ENCODE results near the gene WNT3A. TPM values are rescaled to one million over a fixed set of nuclear protein-coding genes. Genes with fewer than 3 reads are reported as not detected.

WNT3A gene
- total and polyA plus RNA-seq, 9 of the 15 experiments (the other 6 are each of a cell fraction or from before 2014, with no cell fraction given), result not detected

DNA sequence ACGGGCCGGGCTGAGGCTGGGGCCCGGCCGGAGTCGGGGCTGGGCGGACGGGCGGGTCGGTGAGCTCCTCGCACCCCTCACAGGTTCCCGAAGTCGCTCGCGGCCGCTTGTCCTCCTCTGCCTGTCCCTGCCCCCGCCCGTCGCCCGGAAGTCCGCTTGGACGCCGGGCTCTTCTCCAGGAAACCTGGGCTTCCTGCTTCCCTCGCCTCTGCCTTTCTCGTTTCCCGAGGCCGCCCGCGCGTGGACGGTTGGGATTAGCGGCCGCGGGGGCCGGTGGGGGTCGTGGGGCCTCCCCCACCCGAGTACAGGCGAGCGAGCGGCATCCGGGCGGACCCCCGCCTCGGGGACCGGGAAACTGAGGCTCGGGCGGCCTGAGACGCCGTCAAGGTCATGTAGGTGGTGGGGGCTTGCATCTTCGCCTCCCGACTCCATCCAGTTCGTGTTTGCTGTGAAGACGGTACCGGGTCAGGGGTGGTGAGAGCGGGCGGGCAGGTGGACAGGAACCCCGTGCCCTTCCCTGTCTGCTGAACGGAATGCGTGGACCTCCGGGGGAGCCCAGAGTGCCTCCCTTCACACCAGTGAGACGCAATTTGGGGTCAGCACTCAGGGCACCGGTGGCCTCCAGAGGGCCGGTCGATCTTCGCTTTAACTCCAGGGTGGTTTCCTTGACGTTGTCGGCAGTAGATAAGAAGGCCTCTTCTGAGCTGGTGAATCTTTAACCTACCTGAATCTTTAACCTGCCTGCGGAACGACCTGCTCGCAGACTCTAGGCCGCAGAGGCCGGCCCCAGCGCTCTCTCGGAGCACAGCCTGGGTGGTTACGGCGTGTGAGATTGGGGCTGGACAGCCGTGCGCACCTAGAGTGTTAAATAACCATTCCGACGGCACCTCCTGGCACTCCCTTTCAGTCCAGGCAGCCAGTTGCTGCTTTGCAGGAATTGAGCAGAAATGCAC is 76.4 kb downstream of the WNT3A start (continued):
- TF ChIP-seq, protein P1, sequence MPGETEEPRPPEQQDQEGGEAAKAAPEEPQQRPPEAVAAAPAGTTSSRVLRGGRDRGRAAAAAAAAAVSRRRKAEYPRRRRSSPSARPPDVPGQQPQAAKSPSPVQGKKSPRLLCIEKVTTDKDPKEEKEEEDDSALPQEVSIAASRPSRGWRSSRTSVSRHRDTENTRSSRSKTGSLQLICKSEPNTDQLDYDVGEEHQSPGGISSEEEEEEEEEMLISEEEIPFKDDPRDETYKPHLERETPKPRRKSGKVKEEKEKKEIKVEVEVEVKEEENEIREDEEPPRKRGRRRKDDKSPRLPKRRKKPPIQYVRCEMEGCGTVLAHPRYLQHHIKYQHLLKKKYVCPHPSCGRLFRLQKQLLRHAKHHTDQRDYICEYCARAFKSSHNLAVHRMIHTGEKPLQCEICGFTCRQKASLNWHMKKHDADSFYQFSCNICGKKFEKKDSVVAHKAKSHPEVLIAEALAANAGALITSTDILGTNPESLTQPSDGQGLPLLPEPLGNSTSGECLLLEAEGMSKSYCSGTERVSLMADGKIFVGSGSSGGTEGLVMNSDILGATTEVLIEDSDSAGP (CRISPR knock-in tag; IDR thresholded peaks at IDR 0.05), result peak; percentile 26; the same call in 1 of the 2 replicates
- TF ChIP-seq ARID2 (IDR thresholded peaks at IDR 0.05) (no peak), ZNF282 (CRISPR knock-in tag; IDR thresholded peaks at IDR 0.05) (0 out of 2 replicates have a peak, but pooled peaks have one; percentile 13)

DNA sequence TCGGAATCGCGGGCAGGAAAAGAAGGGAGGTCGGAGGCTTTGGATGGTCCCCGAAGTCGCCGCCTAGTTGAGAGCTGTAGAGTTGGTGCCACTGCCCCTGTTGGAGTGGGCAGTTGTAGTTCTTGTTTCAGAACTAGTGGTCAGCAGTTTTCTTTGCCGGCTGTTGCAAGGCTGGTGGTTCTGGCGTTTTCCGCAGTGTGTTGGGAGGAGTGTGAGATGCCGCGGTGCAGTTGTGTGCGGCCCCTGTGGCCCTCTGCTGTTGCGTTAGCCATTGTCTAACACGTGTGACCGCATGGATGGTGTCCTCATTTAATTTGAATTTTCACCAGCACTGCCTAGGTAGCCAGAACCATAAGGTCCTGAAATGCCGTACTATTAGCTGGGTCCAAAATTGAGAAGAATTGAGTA is 77.1 kb downstream of the WNT3A start:
- DNase-seq (ENCODE audit: extremely low read depth in 1 of 4, low spot score in 3 of 4) (peak in 1 of 4 experiments; percentile 46), ATAC-seq (peak; percentile 15), FAIRE-seq (no peak)
- peaks cover 38% of the 10 kb centered on the region for H3K9me1 ChIP-seq (ENCODE audit: control insufficient read depth, insufficient read depth, low read length)
- H4K20me1 ChIP-seq (replicated peaks; ENCODE audit: control insufficient read depth, insufficient read depth, low read length), result peaks cover 64% of the 10 kb centered on the region
- peak overlapping the region; percentile 98 for H3K27ac ChIP-seq (ENCODE audit: extremely low read depth, low read depth, low read length)
- 1% methylated on average over 17 of the region's 17 CpGs for WGBS (ENCODE audit: insufficient coverage, low coverage, missing lambda C conversion rate)
- BruUV-seq (replicated peaks), result TSS peak; percentile 34
- ChIA-PET CTCF (ENCODE audit: low intra/inter-chr PET ratio) (no interaction called here), POLR2A (interaction anchor here (0.6 to 4.3 kb wide), 17 partner anchors 9 to 402 kb away, joined by 3 to 36 read pairs (median 5); partner anchors contain the start of gene MRPL55)
- peaks cover 83% of the 10 kb centered on the region for H3K79me2 ChIP-seq (ENCODE audit: control insufficient read depth, insufficient read depth, low read length)
- H3K4me1 ChIP-seq (replicated peaks in 1 of 2; ENCODE audit: control insufficient read depth in 2 of 2, insufficient read depth in 2 of 2, low read length in 2 of 2), result peaks cover 42 to 63% of the 10 kb centered on the region in 2 experiments; a peak in 4 of 5 replicates
- no peaks in the 10 kb centered on the region for H3K27me3 ChIP-seq (ENCODE audit: control insufficient read depth in 2 of 2, insufficient read depth in 2 of 2, low read length in 2 of 2)
- intact Hi-C loops (cut with micrococcal nuclease), result loop anchor here (2.0 kb wide), 2 partner anchors 17 to 57 kb away; partner anchors contain the start of gene GUK1
- H3K36me3 ChIP-seq (ENCODE audit: control insufficient read depth, insufficient read depth, low read length), result peaks cover 54% of the 10 kb centered on the region
- H2AFZ ChIP-seq (ENCODE audit: low read depth, low read length), result no peak overlapping the region
- H3K9ac ChIP-seq (ENCODE audit: insufficient read depth in 1 of 2, low read depth in 2 of 2, low read length in 2 of 2), result peak overlapping the region; percentile 99 to 100
- peak overlapping the region; percentile 96 for H3K4me3 ChIP-seq
- peak overlapping the region; percentile 100 for H3K4me2 ChIP-seq (ENCODE audit: insufficient read depth, low read length)
- H3K9me3 ChIP-seq (replicated peaks; ENCODE audit: control insufficient read depth, insufficient read depth, low read depth, low read length), result no peaks in the 10 kb centered on the region
- in situ Hi-C loops (cut with MboI), result no loop called here
- 0 out of 4 replicates have a peak, but pooled peaks of 1 of the 2 experiments have one; percentile 2 for TF ChIP-seq NRF1 (conservative IDR thresholded peaks at IDR 0.05 in 1 of 2, IDR thresholded peaks at IDR 0.05 in 1 of 2)
- 0 out of 2 replicates have a peak, but pooled peaks have one; percentile 0 for TF ChIP-seq ZNF232 (CRISPR knock-in tag; IDR thresholded peaks at IDR 0.05)
- peak; percentile 26 for TF ChIP-seq SAP30 (IDR thresholded peaks at IDR 0.05; ENCODE audit: borderline replicate concordance, insufficient read depth, low read depth, low read length, poor library complexity, severe bottlenecking)
- TF ChIP-seq ZBTB34 (CRISPR knock-in tag; IDR thresholded peaks at IDR 0.05), result no peak
- TF ChIP-seq, protein P2, sequence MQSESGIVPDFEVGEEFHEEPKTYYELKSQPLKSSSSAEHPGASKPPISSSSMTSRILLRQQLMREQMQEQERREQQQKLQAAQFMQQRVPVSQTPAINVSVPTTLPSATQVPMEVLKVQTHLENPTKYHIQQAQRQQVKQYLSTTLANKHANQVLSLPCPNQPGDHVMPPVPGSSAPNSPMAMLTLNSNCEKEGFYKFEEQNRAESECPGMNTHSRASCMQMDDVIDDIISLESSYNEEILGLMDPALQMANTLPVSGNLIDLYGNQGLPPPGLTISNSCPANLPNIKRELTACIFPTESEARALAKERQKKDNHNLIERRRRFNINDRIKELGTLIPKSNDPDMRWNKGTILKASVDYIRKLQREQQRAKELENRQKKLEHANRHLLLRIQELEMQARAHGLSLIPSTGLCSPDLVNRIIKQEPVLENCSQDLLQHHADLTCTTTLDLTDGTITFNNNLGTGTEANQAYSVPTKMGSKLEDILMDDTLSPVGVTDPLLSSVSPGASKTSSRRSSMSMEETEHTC (IDR thresholded peaks at IDR 0.05), result no peak
- TF ChIP-seq MYC (IDR thresholded peaks at IDR 0.05; ENCODE audit: low read depth, low read length), result peak; percentile 52; the same call in 1 of the 2 replicates
- peak; percentile 80; the same call in 1 of the 2 replicates for TF ChIP-seq MYC (CRISPR knock-in tag; IDR thresholded peaks at IDR 0.05; ENCODE audit: borderline replicate concordance, low read depth)
- TF ChIP-seq ZNF398 (CRISPR knock-in tag; IDR thresholded peaks at IDR 0.05), result no peak
